Keratinocyte (primary cell): ENCODE data around the gene C16orf95.

Source experiments
- CTCF ChIP-seq, 3 experiments: IDR thresholded peaks in 1 of 3; conservative IDR thresholded peaks in 1 of 3; optimal IDR thresholded peaks in 1 of 3; 2 replicates in 2 of 3; 3 replicates in 1 of 3; pipeline versions ENCODE3 to v1.5.1; 2011; ENCODE audit warnings: low read length in 3 of 3, mild to moderate bottlenecking in 3 of 3, moderate library complexity in 2 of 3, control low read depth in 1 of 3, inconsistent platforms in 1 of 3; ENCODE audit not compliant: insufficient read depth in 2 of 3; ENCODE audit errors: extremely low read depth in 1 of 3
- EZH2 ChIP-seq: IDR thresholded peaks from one replicate; pipeline ENCODE4 v1.6.1; 2012; ENCODE audit warnings: inconsistent platforms, mild to moderate bottlenecking, low read length, moderate library complexity

- no peak for TF ChIP-seq CTCF (optimal IDR thresholded peaks at IDR 0.05 in 1 of 3, IDR thresholded peaks at IDR 0.05 in 1 of 3, conservative IDR thresholded peaks at IDR 0.05 in 1 of 3; ENCODE audit: extremely low read depth in 1 of 3, insufficient read depth in 2 of 3, low read length in 3 of 3)
- TF ChIP-seq EZH2: no peak
Observed at GRCh38 chr16:87356491-87356853, 39.3 kb upstream of the C16orf95 start.
